Measurements from ENCODE around the gene CTAGE1.

The CTAGE1 gene

DNA sequence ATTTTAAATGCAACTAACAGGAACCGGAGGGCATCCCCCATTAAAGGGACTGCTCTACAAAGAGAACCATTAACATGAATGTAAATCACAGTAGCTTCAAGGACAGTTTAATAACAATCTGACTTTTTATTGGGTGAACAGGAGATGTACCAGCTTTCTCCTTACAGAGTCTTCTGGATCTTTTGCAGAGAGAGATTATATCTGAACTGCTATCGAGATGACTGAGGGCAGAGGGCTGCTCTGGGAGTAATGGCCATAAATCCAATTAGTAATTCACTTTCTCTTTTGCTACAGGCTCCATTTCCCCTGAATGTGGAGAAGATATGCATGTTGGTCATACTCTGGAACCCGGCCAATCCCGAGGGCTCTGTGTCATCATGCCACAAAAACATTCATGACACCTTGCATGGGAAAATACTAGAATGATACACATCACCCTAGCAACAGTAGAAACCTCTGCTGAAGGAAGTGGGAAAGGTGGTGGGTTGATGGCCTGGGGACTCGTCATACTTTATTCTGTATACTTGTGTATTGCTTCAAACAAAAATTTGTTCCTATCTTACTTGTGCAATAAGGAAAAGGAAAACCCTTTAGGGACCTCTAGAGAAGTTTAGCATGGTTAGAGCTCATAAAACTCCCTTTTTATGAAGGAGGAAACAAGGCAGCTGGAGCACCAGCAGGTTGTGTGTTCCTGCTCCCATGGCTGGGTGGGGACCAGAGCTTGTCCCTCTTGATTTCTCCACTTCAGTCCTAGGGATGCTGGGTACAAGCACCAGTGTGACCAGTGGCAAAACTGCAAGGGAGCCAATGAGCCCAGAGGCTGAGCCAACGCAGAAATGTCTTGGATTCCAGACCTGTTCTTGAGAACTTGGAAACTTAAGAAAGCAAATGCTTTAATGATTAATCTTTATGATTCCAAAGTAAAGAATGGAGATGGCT, 26.0 kb downstream of the CTAGE1 start:
- peak; percentile 16 for DNase-seq (ENCODE audit: low read depth)

DNA sequence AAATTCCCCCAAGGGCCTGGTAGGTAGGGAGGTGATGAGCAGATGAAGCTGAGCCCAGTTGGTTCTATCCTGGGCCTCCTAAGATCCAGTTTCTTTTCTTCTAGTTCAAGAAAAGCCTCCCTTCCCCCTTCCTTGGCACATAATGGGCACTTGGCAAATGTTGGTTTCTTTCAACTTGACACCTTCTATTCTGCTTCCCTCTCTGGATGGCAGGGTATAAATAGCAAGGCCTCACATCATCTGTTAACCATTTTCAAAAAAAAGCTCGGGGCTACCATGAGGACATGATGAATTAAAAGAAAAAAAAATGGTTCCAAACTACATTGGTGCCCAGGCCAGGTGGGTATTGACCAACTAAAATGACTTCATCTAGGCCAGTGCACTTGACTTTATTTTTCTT, 29.9 kb downstream of the CTAGE1 start:
- no peak for DNase-seq (ENCODE audit: low read depth)

DNA sequence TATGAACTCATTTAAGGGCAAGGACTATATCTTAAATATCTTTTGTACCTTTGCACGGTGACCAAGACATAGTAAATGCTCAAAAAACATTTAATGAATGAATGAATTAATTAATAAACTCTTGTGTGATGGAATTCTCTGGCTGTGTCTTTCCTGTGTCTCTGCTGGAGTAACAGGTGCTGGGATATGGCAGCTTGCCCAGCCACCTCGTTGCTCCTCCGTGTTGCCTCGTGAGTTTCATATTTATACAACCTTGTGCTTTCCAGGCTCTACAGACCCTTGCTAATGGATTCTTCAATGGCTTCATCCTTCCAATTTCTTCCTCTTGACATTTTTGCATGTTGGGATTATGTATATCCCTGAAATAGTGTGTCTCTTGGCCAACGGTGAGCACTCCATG, 30.4 kb downstream of the CTAGE1 start:
- no peak for DNase-seq (ENCODE audit: low read depth)

DNA sequence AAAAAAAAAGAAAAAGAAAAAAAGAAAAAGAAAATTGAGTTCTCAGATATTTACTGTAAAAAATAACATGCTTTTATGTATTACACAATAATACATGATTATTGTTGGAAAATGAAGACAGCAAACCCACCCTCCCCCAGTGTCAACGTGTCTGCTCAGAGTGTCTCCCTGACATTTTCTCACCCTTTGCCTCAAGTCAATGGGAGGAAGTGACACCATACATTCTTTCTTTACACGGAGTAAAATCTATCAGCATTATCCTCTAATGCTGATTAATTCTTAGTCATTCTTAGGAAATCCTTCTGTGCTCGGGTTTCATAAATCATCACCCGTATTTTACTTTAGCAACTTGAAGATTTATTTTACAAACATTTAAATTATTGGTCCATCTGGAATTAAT, 32.0 kb downstream of the CTAGE1 start:
- DNase-seq (ENCODE audit: low read depth): no peak

DNA sequence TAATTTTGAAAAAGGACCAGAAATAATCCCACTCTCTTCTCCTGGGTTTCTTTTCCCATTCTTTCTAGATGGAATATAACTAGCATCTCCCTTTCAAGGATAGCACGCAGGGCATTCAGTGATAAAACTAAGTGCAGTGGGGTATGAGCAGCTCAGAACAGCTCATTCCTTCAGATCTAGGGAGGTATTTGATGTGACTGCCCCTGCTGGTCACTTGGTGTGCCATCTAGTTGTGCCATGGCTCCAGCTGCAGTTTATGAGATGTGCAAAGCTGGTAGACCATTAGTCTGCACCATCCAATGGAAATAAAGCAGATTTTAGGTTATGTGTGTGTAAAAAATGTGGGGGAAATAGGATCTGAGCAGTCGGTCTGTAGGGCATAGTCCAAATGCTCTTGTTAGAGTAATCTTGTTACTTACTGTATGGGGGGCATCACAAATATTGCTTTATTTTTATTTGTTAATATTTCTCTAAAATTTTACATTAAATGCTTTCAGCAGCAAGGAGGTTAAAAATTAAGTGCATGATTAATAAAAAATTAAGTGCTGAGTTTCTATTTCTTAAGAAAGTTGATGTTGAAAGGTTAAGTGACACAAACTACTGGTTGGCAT, 38.9 kb downstream of the CTAGE1 start:
- no peak for DNase-seq (ENCODE audit: low read depth)

DNA sequence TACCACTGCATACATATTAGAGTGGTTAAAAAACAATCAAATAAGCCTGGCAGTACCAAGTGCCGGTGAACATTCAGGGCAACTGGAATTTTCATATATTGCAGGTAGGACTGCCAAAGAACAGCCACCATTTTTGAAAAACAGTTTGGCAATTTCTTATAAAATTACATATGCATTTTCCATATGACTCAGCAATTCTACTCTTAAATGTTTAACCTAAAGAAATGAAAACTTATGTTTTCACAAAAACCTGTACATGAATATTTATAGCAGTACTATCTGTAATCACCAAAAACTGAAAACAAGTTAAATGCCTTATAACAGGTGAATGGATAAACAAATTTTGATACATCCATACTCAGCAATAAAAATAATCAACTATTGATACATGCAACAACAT, 39.9 kb downstream of the CTAGE1 start:
- DNase-seq (ENCODE audit: low read depth): no peak

GRCh38 chr18:22370414-22370813, 47.3 kb downstream of the CTAGE1 start:
- no peak for DNase-seq (ENCODE audit: low read depth)

- DNase-seq (ENCODE audit: low read depth): no peak
These were observed 49.7 kb downstream of the CTAGE1 start for GRCh38 chr18:22368021-22368420.

DNA sequence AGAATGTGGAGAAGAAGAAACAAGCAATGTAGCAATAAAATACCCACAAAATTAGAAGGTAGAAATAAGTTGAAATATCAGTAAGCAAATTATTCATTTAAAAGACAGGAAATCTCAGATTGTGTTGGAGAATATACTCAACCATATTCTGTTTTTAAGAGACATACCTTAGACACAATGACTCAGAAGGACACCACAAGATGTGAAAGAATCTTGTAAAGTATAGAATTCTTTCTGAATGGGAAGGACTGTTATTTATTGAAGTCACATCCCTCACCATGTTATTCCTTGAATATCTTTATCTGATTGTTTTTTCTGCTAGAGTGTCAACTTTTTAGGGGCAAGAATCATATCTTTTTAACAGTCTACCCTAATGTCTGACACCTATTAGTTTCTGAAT, 50.4 kb downstream of the CTAGE1 start:
- DNase-seq (ENCODE audit: low read depth): no peak

DNA sequence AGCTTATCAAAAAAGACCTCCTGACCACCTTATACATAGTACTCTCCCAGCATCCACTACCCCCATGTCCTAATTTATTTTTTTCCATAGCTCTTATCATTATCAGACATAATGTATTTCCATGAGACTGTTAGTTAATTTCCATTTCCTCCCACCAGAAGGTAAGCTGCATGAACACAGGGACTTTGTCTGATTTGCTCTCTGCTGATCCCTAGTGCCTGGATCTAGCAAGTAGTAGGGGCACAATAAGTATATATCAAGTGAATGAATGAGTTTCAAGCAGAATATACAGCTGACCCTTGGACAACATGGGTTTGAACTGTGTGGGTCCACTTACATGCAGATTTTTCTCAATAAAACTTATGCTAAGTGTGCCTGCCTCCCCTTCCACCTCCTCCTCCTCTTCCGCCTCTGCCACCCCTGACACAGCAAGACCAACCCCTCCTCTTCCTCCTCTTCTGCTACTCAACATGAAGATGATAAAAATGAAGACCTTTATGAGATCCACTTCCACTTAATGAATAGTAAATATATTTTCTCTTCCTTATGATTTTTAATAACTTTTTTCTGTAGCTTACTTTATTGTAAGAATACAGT, 53.8 kb downstream of the CTAGE1 start:
- DNase-seq (ENCODE audit: low read depth): no peak
